Measurements from ENCODE around the gene ESCO1. TPM values are rescaled to one million over a fixed set of nuclear protein-coding genes. Genes with fewer than 3 reads are reported as not detected.

The ESCO1 gene
- polyA plus RNA-seq, 1 donor (not counting 4 experiments of a cell fraction or from before 2014, with no cell fraction given): 12.1 TPM

GRCh38 chr18:21602299-21602587 lies 1.7 kb upstream of the ESCO1 start:
- Histone ChIP-seq H3K27me3 (ENCODE audit: control insufficient read depth, extremely low read depth, insufficient read depth, low read length) (no peaks in the 10 kb centered on the region), H3K9ac (ENCODE audit: control insufficient read depth, extremely low read depth, insufficient read depth, low read length) (no peak overlapping the region), H3K4me1 (ENCODE audit: control insufficient read depth, extremely low read depth, insufficient read depth, low read length) (peaks cover 5% of the 10 kb centered on the region), H3K36me3 (ENCODE audit: control insufficient read depth in 2 of 2, extremely low read depth in 1 of 2, insufficient read depth in 2 of 2, low read length in 2 of 2) (no peaks in the 10 kb centered on the region), H3K9me1 (ENCODE audit: control insufficient read depth, extremely low read depth, insufficient read depth, low read length) (no peaks in the 10 kb centered on the region), H3K27ac (ENCODE audit: control insufficient read depth, insufficient read depth, low read length) (no peak overlapping the region), H4K20me1 (ENCODE audit: control insufficient read depth, extremely low read depth, insufficient read depth, low read length) (no peaks in the 10 kb centered on the region), H3K9me3 (ENCODE audit: control insufficient read depth, low read depth, low read length) (no peaks in the 10 kb centered on the region), H3K4me2 (ENCODE audit: control insufficient read depth, extremely low read depth, insufficient read depth, low read depth, low read length) (no peak overlapping the region), H3K4me3 (ENCODE audit: control insufficient read depth in 2 of 3, extremely low read depth in 1 of 3, insufficient read depth in 2 of 3, low read depth in 1 of 3, low read length in 3 of 3) (no peak overlapping the region), H3K79me2 (ENCODE audit: control insufficient read depth, insufficient read depth, low read length) (peaks cover 27% of the 10 kb centered on the region), H2AFZ (ENCODE audit: control insufficient read depth, low read length) (no peak overlapping the region)
- no peak for TF ChIP-seq EZH2 (IDR thresholded peaks at IDR 0.05; ENCODE audit: low read length)
- TF ChIP-seq CTCF (optimal IDR thresholded peaks at IDR 0.05 in 1 of 3, IDR thresholded peaks at IDR 0.05 in 1 of 3, conservative IDR thresholded peaks at IDR 0.05 in 1 of 3; ENCODE audit: extremely low read depth in 1 of 3, insufficient read depth in 2 of 3, low read length in 3 of 3): no peak
- FAIRE-seq: no peak
- dilution Hi-C loops (cut with MboI; ENCODE audit: extremely low pct_ligation_motif_present, low sequenced_read_pairs): no loop called here
- DNase-seq (ENCODE audit: low read depth, low spot score): no peak

- dilution Hi-C loops (cut with MboI; ENCODE audit: extremely low pct_ligation_motif_present, low sequenced_read_pairs): no loop called here
- H3K36me3 ChIP-seq (ENCODE audit: control insufficient read depth in 2 of 2, extremely low read depth in 1 of 2, insufficient read depth in 2 of 2, low read length in 2 of 2): no peaks in the 10 kb centered on the region
- peak overlapping the region; percentile 99 for H2AFZ ChIP-seq (ENCODE audit: control insufficient read depth, low read length)
- H3K27me3 ChIP-seq (ENCODE audit: control insufficient read depth, extremely low read depth, insufficient read depth, low read length): no peaks in the 10 kb centered on the region
- peak overlapping the region; percentile 99 for H3K9ac ChIP-seq (ENCODE audit: control insufficient read depth, extremely low read depth, insufficient read depth, low read length)
- DNase-seq (ENCODE audit: low read depth, low spot score) (no peak), FAIRE-seq (no peak)
- peaks cover 5% of the 10 kb centered on the region for H3K4me1 ChIP-seq (ENCODE audit: control insufficient read depth, extremely low read depth, insufficient read depth, low read length)
- H3K9me1 ChIP-seq (ENCODE audit: control insufficient read depth, extremely low read depth, insufficient read depth, low read length): no peaks in the 10 kb centered on the region
- no peak for TF ChIP-seq EZH2 (IDR thresholded peaks at IDR 0.05; ENCODE audit: low read length)
- no peak for TF ChIP-seq CTCF (optimal IDR thresholded peaks at IDR 0.05 in 1 of 3, IDR thresholded peaks at IDR 0.05 in 1 of 3, conservative IDR thresholded peaks at IDR 0.05 in 1 of 3; ENCODE audit: extremely low read depth in 1 of 3, insufficient read depth in 2 of 3, low read length in 3 of 3)
- H4K20me1 ChIP-seq (ENCODE audit: control insufficient read depth, extremely low read depth, insufficient read depth, low read length): no peaks in the 10 kb centered on the region
- peak overlapping the region; percentile 94 for H3K27ac ChIP-seq (ENCODE audit: control insufficient read depth, insufficient read depth, low read length)
- peak overlapping the region; percentile 64 to 95 (median 92) for H3K4me3 ChIP-seq (ENCODE audit: control insufficient read depth in 2 of 3, extremely low read depth in 1 of 3, insufficient read depth in 2 of 3, low read depth in 1 of 3, low read length in 3 of 3)
- no peaks in the 10 kb centered on the region for H3K9me3 ChIP-seq (ENCODE audit: control insufficient read depth, low read depth, low read length)
- H3K79me2 ChIP-seq (ENCODE audit: control insufficient read depth, insufficient read depth, low read length): peaks cover 46% of the 10 kb centered on the region
- peak overlapping the region; percentile 87 for H3K4me2 ChIP-seq (ENCODE audit: control insufficient read depth, extremely low read depth, insufficient read depth, low read depth, low read length)
These were observed 649 bp downstream of the ESCO1 start for GRCh38 chr18:21599585-21600525.
